Activated CD4-positive, alpha-beta T cell treated with anti-CD3 and anti-CD28 coated beads, Interleukin-2, amount 10 ng/mL, durations not matched to agents 24 days and 14 days (primary cell): ENCODE results near the gene SLC12A2. TPM values are rescaled to one million over a fixed set of nuclear protein-coding genes. Genes with fewer than 3 reads are reported as not detected.
A peak's percentile ranks its signal among the peaks of the same experiment; 100 is the strongest.

Experiments
- DNase-seq: peaks from one replicate; pipeline ENCODE4 v3.0.0; 2022
- H3K27ac Mint-ChIP-seq: one replicate; pipeline ENCODE4 v1.8.0; 2022; ENCODE audit warnings: mild to moderate bottlenecking, mixed read lengths
- H3K27me3 Mint-ChIP-seq: one replicate; pipeline ENCODE4 v1.8.0; 2022; ENCODE audit warnings: mixed read lengths
- H3K36me3 Mint-ChIP-seq: one replicate; pipeline ENCODE4 v1.8.0; 2022; ENCODE audit warnings: low read depth, mild to moderate bottlenecking, mixed read lengths
- H3K4me1 Mint-ChIP-seq: one replicate; pipeline ENCODE4 v1.8.0; 2021; ENCODE audit warnings: mixed read lengths
- H3K4me3 Mint-ChIP-seq: one replicate; pipeline ENCODE4 v1.8.0; 2022; ENCODE audit warnings: mild to moderate bottlenecking, moderate library complexity, mixed read lengths
- H3K9me3 Mint-ChIP-seq: one replicate; pipeline ENCODE4 v1.8.0; 2021; ENCODE audit warnings: mixed read lengths
- intact Hi-C: fragments of 100-400 bp; cut with micrococcal nuclease; formaldehyde crosslinking; loops from one replicate; pipeline ENCODE4 v1.15.1; 2023
- total RNA-seq: library from RNA; stranded (reverse); gene quantifications from 2 replicates; pipeline ENCODE4 v1.2.3, GENCODE V29; 2022

The SLC12A2 gene
- total RNA-seq, 1 donor from 2014 or later: 24.4 TPM

DNA sequence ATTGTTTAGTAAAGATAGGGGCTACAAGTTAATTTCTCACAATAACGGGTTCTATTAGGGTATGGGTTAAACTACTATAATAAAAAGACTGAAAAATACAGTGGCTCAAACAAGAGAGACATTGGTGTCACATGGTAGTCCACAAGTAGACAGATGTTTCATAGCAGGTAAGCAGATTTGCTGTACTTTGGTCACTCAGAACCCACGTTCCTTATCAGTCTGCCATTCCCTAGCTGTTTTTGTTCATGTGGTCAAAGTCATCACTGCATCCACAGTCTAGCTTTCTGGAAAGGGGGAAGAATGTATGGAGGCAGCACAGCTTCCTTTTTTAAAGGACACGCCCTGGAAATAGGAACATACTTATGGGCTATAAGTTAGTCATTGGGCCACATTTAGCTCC is 73.0 kb downstream of the SLC12A2 start:
- Mint-ChIP-seq H3K27me3 (no peaks in the 10 kb centered on the region), H3K4me3 (no peak overlapping the region), H3K4me1 (no peaks in the 10 kb centered on the region), H3K27ac (no peak overlapping the region), H3K36me3 (peaks cover 44% of the 10 kb centered on the region), H3K9me3 (peaks cover 7% of the 10 kb centered on the region)
- intact Hi-C loops: no loop called here
- no peak for DNase-seq

DNA sequence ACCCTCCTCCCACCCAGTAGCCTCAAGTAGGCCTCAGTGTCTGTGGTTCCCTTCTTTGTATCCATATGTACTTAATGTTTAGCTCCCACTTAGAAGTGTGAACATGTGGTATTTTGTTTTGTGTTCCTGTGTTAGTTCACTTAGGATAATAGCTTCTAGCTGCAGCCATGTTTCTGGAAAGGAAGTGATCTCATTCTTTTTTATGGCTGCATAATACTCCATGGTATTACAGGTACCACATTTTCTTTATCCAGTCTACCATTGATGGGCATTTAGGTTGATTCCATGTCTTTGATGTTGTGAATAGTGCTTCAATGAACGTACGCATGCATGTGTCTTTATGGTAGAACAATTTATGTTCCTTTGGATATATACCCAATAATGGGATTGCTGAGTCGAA is 74.8 kb downstream of the SLC12A2 start:
- Mint-ChIP-seq H3K4me1 (no peaks in the 10 kb centered on the region), H3K36me3 (peaks cover 49% of the 10 kb centered on the region), H3K4me3 (no peak overlapping the region), H3K27me3 (no peaks in the 10 kb centered on the region), H3K9me3 (peaks cover 7% of the 10 kb centered on the region), H3K27ac (no peak overlapping the region)
- intact Hi-C loops: no loop called here
- DNase-seq: no peak

DNA sequence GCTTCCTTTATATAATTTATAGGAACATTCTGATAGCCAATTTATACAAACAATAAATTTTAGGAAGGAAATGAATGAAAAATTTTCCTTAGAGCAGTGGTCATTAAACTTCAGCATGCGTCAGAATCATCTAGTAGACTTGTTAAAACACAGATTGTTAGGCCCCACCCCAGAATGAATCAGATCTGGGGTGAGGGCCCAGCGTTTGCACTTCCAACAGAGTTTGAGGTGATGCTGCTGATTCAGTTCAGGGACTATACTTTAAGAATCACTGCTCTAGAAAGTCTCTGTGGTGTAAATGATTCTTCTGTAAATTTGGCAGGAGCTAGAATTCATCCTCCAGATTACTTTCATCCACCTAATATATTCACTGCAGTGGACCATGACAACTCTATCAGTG is 80.4 kb downstream of the SLC12A2 start:
- intact Hi-C loops: no loop called here
- Mint-ChIP-seq H3K4me1 (no peaks in the 10 kb centered on the region), H3K4me3 (no peak overlapping the region), H3K9me3 (peaks cover 6% of the 10 kb centered on the region), H3K36me3 (peaks cover 34% of the 10 kb centered on the region), H3K27me3 (no peaks in the 10 kb centered on the region), H3K27ac (no peak overlapping the region)
- no peak for DNase-seq

DNA sequence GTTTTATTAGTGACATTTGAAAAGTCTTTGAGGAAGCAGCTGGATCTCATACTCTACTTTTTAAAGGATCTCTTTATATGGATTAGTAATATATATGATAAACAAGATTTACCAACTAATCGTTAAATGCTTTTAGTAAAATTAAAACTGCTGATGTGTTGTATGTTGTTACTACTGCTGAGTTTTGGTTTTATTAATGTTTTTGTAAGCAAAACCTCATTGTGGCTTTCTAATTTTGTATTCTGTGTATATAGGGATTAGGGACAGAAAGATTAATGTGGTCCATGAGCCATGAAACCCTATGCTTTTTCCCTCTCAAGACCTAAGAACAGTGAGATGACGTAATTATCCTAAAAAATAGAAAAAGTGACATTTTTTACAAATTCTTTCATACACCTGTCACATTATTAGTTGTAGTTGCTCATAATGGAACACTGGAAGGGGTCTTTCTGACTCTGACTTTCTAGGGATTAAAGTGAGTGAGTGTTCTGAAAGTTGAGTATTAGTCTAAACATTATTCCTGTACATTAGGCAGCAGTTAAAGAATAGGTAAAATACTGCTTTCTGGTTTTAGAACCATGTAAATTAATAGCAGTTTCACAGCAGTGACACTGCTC is 85.9 kb downstream of the SLC12A2 start:
- Mint-ChIP-seq H3K27me3 (no peaks in the 10 kb centered on the region), H3K36me3 (peaks cover 6% of the 10 kb centered on the region), H3K4me1 (no peaks in the 10 kb centered on the region), H3K4me3 (no peak overlapping the region), H3K27ac (no peak overlapping the region), H3K9me3 (no peaks in the 10 kb centered on the region)
- intact Hi-C loops: no loop called here
- no peak for DNase-seq

DNA sequence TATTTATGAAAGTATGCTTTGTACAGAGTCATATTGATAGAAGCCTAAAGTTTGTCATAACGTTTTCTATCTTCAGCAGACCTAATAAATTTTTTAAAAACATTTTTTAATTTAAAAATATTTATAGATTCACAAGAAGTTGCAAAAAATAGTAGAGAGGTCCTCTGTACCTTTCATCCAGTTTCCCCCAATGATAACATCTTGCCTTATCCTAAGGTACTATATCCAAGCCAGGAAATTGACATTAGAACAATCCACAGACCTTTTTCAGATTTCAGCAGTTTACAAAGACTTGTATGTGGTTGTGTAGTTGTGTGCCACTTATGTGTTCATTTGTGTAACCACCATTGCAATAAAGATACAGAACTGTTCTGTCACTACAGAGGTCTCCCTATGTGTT is 88.5 kb downstream of the SLC12A2 start:
- H3K4me1 Mint-ChIP-seq: no peaks in the 10 kb centered on the region
- intact Hi-C loops: no loop called here

DNA sequence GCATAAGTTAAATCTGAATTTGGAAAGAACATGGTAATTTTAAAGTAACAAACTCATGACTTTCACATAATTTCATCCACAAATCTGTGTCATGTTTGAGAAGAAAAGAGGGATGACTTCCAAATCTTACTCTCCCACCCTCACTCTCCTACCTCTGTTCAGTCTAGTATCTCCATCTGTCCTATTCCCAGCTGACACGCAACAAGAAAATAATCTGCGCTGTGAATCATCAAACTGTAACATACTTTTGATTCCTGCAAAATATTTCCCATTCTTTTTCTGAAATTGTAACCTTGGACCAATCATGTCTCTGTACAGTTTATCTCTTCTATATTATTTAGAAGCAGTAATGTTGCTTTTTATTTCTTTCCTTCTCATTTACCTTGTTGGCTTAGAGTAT is 91.4 kb downstream of the SLC12A2 start:
- no peak for DNase-seq
- no peak overlapping the region for H3K4me3 Mint-ChIP-seq
- no peaks in the 10 kb centered on the region for H3K9me3 Mint-ChIP-seq
- peaks cover 10% of the 10 kb centered on the region for H3K36me3 Mint-ChIP-seq
- no peaks in the 10 kb centered on the region for H3K27me3 Mint-ChIP-seq
- intact Hi-C loops: no loop called here
- H3K4me1 Mint-ChIP-seq: no peaks in the 10 kb centered on the region
- no peak overlapping the region for H3K27ac Mint-ChIP-seq

More for the DNA sequence above, 88.5 kb downstream of the SLC12A2 start:
- no peak for DNase-seq
- H3K27ac Mint-ChIP-seq: no peak overlapping the region
- no peaks in the 10 kb centered on the region for H3K9me3 Mint-ChIP-seq
- no peak overlapping the region for H3K4me3 Mint-ChIP-seq
- no peaks in the 10 kb centered on the region for H3K27me3 Mint-ChIP-seq
- peaks cover 1% of the 10 kb centered on the region for H3K36me3 Mint-ChIP-seq

DNA sequence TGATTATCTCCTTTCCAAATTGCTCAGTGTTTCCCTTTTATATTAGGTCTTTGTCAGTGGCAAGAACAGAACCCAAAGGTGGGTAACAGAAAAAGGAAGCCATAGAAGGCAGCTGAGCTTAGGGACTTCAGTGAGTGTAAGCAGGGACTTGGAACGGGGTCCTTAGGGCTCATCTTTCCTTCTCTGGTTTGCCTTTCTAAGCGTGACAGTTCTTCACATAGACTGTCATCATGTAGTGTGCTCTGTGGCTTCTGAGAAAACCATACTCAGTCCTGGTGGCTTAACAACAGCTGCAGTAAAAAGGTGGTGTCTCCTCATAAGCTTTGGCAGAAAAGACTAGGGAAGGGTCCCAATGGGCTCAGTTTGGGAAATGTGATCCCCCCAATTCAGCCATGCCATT is 108.8 kb downstream of the SLC12A2 start:
- intact Hi-C loops: no loop called here
- Mint-ChIP-seq H3K27me3 (no peaks in the 10 kb centered on the region), H3K36me3 (peaks cover 5% of the 10 kb centered on the region), H3K4me3 (no peak overlapping the region), H3K9me3 (no peaks in the 10 kb centered on the region), H3K27ac (no peak overlapping the region), H3K4me1 (peaks cover 19% of the 10 kb centered on the region)
- DNase-seq: no peak

DNA sequence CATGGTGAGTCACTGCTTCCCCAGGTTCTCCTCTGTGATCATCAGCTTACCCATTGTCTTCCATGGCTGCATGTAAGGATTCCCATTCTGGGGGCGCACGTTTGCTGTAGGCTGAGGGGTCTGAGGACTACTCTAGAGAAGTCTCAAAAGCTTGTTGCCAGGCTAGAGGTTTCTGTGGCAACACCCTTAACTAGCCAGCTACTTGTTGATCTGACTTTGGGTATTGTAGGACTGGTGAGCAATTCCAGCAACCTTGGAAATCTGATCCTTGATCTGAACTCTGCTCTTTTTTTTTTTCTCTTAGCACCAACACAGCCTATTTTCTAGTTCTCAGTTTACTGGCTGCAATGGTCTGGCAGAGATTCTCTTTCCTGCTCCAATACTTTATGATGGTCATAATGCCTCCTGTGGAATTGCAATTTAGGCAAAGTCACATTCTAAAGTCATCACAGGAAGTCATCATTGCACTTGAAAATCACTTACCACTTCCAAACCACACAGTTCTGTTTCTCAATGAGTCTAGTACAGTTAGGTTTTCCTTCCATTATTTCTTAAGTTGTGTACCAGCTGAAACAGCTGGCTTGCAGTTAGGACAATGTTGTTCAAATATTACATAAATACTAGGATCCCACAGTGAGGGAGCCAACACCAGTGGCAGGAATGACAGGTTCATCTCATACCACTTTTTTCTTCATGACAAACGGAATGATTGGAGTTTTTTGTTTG is 110.3 kb downstream of the SLC12A2 start:
- peaks cover 4% of the 10 kb centered on the region for H3K36me3 Mint-ChIP-seq
- no peak for DNase-seq
- intact Hi-C loops: no loop called here
- no peak overlapping the region for H3K4me3 Mint-ChIP-seq
- no peaks in the 10 kb centered on the region for H3K9me3 Mint-ChIP-seq
- no peaks in the 10 kb centered on the region for H3K27me3 Mint-ChIP-seq
- no peak overlapping the region for H3K27ac Mint-ChIP-seq
- peaks cover 23% of the 10 kb centered on the region for H3K4me1 Mint-ChIP-seq

DNA sequence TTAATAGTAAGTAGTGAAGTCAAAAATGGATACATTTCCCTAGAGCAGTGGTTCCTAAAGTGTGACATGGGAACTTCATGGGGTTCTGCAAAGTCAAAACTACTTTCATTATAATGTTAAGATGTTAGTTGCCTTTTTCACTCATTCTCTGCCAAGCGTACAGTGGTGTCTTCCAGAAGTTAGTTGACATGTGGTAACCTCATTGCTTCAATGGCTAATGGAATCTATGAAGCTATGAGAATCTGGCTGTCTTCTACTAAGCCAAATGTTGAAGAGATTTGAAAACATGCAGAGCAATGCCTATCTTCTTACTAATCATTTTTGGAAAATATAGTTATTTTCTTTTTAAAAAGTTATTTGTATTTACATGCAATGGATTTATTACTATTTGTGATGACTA is 111.8 kb downstream of the SLC12A2 start:
- peaks cover 4% of the 10 kb centered on the region for H3K36me3 Mint-ChIP-seq
- no peak overlapping the region for H3K4me3 Mint-ChIP-seq
- no peaks in the 10 kb centered on the region for H3K9me3 Mint-ChIP-seq
- H3K4me1 Mint-ChIP-seq: peaks cover 23% of the 10 kb centered on the region
- H3K27ac Mint-ChIP-seq: no peak overlapping the region
- H3K27me3 Mint-ChIP-seq: no peaks in the 10 kb centered on the region
- intact Hi-C loops: no loop called here
- no peak for DNase-seq

DNA sequence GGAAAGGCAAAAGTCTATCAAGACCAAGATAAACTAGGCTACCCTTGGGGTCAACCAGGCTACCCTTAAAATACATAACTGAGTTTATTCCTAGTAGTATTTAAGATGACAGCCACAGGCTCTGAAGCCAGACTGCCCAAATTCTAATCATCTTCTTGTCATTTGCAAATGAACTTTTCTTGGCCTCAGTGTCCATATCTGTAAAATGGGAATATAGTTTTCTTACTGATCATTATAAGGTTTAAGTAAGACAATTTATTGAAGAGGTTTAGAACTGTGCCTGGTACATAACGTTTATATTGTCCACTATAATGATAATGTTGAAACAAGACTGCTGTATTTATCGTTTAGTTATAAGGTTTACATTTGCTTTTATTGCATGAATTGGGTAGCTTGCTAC is 112.5 kb downstream of the SLC12A2 start:
- peaks cover under 1% of the 10 kb centered on the region for H3K27me3 Mint-ChIP-seq
- intact Hi-C loops: no loop called here
- H3K4me1 Mint-ChIP-seq: peaks cover 24% of the 10 kb centered on the region
- no peaks in the 10 kb centered on the region for H3K9me3 Mint-ChIP-seq
- no peak for DNase-seq
- no peak overlapping the region for H3K27ac Mint-ChIP-seq
- H3K4me3 Mint-ChIP-seq: no peak overlapping the region
- H3K36me3 Mint-ChIP-seq: peaks cover 4% of the 10 kb centered on the region

DNA sequence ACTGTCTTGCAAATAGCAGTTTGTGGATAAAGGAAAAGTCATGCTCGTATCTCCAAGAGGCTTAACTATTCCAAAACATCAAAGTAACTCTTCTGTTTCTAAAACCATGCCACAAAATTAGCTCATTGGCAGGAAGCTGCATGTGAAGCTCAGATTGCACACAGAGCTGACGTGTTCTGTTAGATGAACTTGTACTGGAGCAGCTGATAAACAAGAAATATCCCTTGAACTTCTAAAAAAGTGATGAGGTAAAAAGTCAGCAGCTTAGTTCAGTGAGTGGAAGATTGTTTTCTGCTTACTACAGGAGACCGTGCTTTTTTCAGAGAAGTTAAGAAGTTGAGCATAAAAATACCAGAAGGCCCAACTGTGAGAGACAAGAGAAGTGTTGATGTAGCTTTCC is 113.2 kb downstream of the SLC12A2 start:
- Mint-ChIP-seq H3K4me1 (peaks cover 28% of the 10 kb centered on the region), H3K27ac (no peak overlapping the region), H3K4me3 (no peak overlapping the region), H3K36me3 (peaks cover 4% of the 10 kb centered on the region), H3K27me3 (peaks cover 3% of the 10 kb centered on the region), H3K9me3 (no peaks in the 10 kb centered on the region)
- intact Hi-C loops: no loop called here
- DNase-seq: no peak

DNA sequence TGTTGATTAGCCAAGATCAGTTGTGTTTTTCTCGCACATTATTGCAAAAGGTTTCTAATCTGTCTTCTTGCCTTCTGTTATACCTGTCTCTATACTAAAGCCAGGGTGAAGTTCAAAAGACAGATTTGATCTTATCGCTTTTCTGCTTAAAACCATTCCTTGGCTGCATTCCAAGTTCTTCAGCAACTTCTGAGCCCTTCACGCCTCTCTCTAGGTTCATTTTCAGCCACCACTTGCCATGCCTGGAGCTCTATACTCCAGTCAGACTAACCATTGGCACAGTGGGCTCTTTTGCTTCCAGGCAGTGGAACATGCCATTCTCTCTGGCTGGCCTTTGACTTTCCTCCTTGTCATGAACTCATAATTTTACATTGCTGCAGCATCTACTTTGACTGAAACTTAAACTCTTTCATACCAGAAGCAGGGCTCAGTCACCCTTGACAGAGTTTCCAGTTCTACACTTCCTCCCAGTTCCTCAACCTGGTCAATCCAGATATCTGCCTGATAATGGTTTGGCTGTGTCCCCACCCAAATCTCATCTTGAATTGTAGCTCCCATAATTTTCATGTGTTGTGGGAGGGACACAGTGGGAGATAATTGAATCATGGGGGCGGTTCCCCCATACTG is 114.4 kb downstream of the SLC12A2 start:
- intact Hi-C loops: no loop called here
- DNase-seq: no peak
- H3K36me3 Mint-ChIP-seq: peaks cover 4% of the 10 kb centered on the region
- peaks cover 5% of the 10 kb centered on the region for H3K27me3 Mint-ChIP-seq
- no peak overlapping the region for H3K4me3 Mint-ChIP-seq
- peak overlapping the region; percentile 7 for H3K27ac Mint-ChIP-seq
- peaks cover 26% of the 10 kb centered on the region for H3K4me1 Mint-ChIP-seq
- no peaks in the 10 kb centered on the region for H3K9me3 Mint-ChIP-seq

DNA sequence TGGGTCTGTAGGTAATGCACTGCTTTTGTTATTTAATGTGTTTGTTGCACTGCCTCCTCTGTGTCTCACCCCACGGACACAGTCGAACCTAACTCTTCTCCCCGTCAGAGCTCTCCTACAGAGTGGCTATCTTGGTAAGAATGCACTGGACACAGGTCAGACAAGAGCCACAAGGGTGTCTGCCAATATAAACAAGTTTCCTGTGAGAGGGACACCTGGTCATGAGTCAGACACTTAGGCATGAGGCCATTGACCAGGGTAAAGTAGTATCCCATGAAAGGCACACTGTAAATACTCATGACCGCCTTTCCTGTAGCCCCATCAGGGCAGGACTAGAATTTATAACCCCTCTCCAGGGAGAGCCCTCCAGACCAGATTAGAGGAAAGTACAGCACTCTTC is 115.5 kb downstream of the SLC12A2 start:
- Mint-ChIP-seq H3K27me3 (peaks cover 5% of the 10 kb centered on the region), H3K4me3 (no peak overlapping the region), H3K27ac (no peak overlapping the region), H3K9me3 (no peaks in the 10 kb centered on the region), H3K36me3 (peaks cover under 1% of the 10 kb centered on the region), H3K4me1 (peaks cover 20% of the 10 kb centered on the region)
- peak; percentile 44 for DNase-seq
- intact Hi-C loops: no loop called here

DNA sequence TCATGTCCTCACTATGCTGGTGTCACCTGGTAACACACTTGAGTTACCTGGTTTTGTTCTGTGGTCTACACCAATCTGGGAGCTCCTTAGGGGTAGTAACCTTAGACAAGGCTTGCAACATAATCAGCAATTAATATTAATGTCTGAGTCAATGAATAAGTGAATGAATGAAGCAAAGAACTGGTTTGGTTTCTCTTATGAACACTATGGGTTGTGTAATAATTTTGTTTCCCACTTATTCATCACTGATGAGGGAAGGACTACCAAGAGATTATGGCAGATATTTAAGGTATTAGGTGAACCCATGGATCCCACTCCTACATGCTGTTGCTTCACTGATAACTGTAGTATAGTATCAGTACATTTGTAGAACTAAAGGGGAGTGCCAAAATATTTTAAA is 116.0 kb downstream of the SLC12A2 start:
- Mint-ChIP-seq H3K4me3 (no peak overlapping the region), H3K9me3 (no peaks in the 10 kb centered on the region), H3K36me3 (no peaks in the 10 kb centered on the region), H3K4me1 (peaks cover 19% of the 10 kb centered on the region), H3K27ac (no peak overlapping the region), H3K27me3 (peaks cover 5% of the 10 kb centered on the region)
- no peak for DNase-seq
- intact Hi-C loops: loop anchor here (2.0 to 10.0 kb wide), 3 partner anchors 115 to 325 kb away; no protein-coding TSS in a partner anchor
